IPS-15b (cell line): Measurements from ENCODE around the gene NEIL1.

Experiments used
- H3K27me3 ChIP-seq: one replicate; pipeline ENCODE4 v1.6.1; 2013; ENCODE audit warnings: low read length; ENCODE audit not compliant: control insufficient read depth, insufficient read depth
- H3K36me3 ChIP-seq: one replicate; pipeline ENCODE4 v1.6.1; 2013; ENCODE audit warnings: low read length; ENCODE audit not compliant: control insufficient read depth, insufficient read depth
- H3K4me1 ChIP-seq: one replicate; pipeline ENCODE4 v1.6.1; 2013; ENCODE audit warnings: mild to moderate bottlenecking, low read length; ENCODE audit not compliant: control insufficient read depth, insufficient read depth
- H3K4me3 ChIP-seq: one replicate; pipeline ENCODE4 v1.5.1; 2013; ENCODE audit warnings: low read depth, low read length
- H3K9ac ChIP-seq: one replicate; pipeline ENCODE4 v1.6.1; 2013; ENCODE audit warnings: low read depth, mild to moderate bottlenecking, low read length
- H3K9me3 ChIP-seq: one replicate; pipeline ENCODE4 v1.6.1; 2013; ENCODE audit warnings: mild to moderate bottlenecking, low read length; ENCODE audit not compliant: control insufficient read depth, insufficient read depth

NEIL1 gene

GRCh38 chr15:75360391-75360790, 13.6 kb downstream of the NEIL1 start:
- no peaks in the 10 kb centered on the region for H3K4me1 ChIP-seq
- H3K27me3 ChIP-seq = no peaks in the 10 kb centered on the region
- H3K9me3 ChIP-seq = no peaks in the 10 kb centered on the region
- H3K36me3 ChIP-seq = peaks cover 53% of the 10 kb centered on the region
- no peak overlapping the region for H3K4me3 ChIP-seq
- no peak overlapping the region for H3K9ac ChIP-seq

- Histone ChIP-seq H3K27me3 (no peaks in the 10 kb centered on the region), H3K9ac (no peak overlapping the region), H3K36me3 (peaks cover 54% of the 10 kb centered on the region), H3K9me3 (no peaks in the 10 kb centered on the region), H3K4me1 (no peaks in the 10 kb centered on the region), H3K4me3 (no peak overlapping the region)
These were observed 14.0 kb downstream of the NEIL1 start for GRCh38 chr15:75360856-75361255.

- no peak overlapping the region for H3K9ac ChIP-seq
- peaks cover 57% of the 10 kb centered on the region for H3K36me3 ChIP-seq
- H3K4me1 ChIP-seq = no peaks in the 10 kb centered on the region
- no peaks in the 10 kb centered on the region for H3K9me3 ChIP-seq
- H3K4me3 ChIP-seq = no peak overlapping the region
- H3K27me3 ChIP-seq = no peaks in the 10 kb centered on the region
These were observed 14.6 kb downstream of the NEIL1 start for GRCh38 chr15:75361361-75361988.

GRCh38 chr15:75361989-75362641, 15.3 kb downstream of the NEIL1 start:
- H3K36me3 ChIP-seq = peaks cover 51% of the 10 kb centered on the region
- H3K9ac ChIP-seq = no peak overlapping the region
- no peaks in the 10 kb centered on the region for H3K4me1 ChIP-seq
- no peak overlapping the region for H3K4me3 ChIP-seq
- H3K27me3 ChIP-seq = no peaks in the 10 kb centered on the region
- H3K9me3 ChIP-seq = no peaks in the 10 kb centered on the region

GRCh38 chr15:75362642-75363249, 15.9 kb downstream of the NEIL1 start:
- peaks cover 51% of the 10 kb centered on the region for H3K36me3 ChIP-seq

GRCh38 chr15:75363786-75364185, 16.9 kb downstream of the NEIL1 start:
- no peaks in the 10 kb centered on the region for H3K9me3 ChIP-seq
- no peak overlapping the region for H3K4me3 ChIP-seq
- H3K36me3 ChIP-seq = peaks cover 45% of the 10 kb centered on the region
- no peaks in the 10 kb centered on the region for H3K27me3 ChIP-seq
- peaks cover 5% of the 10 kb centered on the region for H3K4me1 ChIP-seq
- no peak overlapping the region for H3K9ac ChIP-seq

More at GRCh38 chr15:75362642-75363249, 15.9 kb downstream of the NEIL1 start:
- Histone ChIP-seq H3K9me3 (no peaks in the 10 kb centered on the region), H3K27me3 (no peaks in the 10 kb centered on the region), H3K4me3 (no peak overlapping the region), H3K4me1 (peaks cover 5% of the 10 kb centered on the region), H3K9ac (no peak overlapping the region)

- H3K9me3 ChIP-seq = no peaks in the 10 kb centered on the region
- no peak overlapping the region for H3K4me3 ChIP-seq
- H3K27me3 ChIP-seq = no peaks in the 10 kb centered on the region
- no peak overlapping the region for H3K9ac ChIP-seq
- H3K36me3 ChIP-seq = peaks cover 37% of the 10 kb centered on the region
- peaks cover 9% of the 10 kb centered on the region for H3K4me1 ChIP-seq
These were observed 18.0 kb downstream of the NEIL1 start for GRCh38 chr15:75364881-75365280.

GRCh38 chr15:75366163-75366562, 19.3 kb downstream of the NEIL1 start:
- H3K4me3 ChIP-seq = no peak overlapping the region
- H3K9me3 ChIP-seq = no peaks in the 10 kb centered on the region
- no peaks in the 10 kb centered on the region for H3K27me3 ChIP-seq
- H3K9ac ChIP-seq = no peak overlapping the region
- H3K36me3 ChIP-seq = peaks cover 29% of the 10 kb centered on the region
- H3K4me1 ChIP-seq = peaks cover 9% of the 10 kb centered on the region

- no peaks in the 10 kb centered on the region for H3K9me3 ChIP-seq
- H3K27me3 ChIP-seq = no peaks in the 10 kb centered on the region
- H3K9ac ChIP-seq = no peak overlapping the region
- H3K36me3 ChIP-seq = peaks cover 27% of the 10 kb centered on the region
- no peak overlapping the region for H3K4me3 ChIP-seq
- peaks cover 9% of the 10 kb centered on the region for H3K4me1 ChIP-seq
These were observed 20.2 kb downstream of the NEIL1 start for GRCh38 chr15:75367006-75367405.

GRCh38 chr15:75367406-75367912, 20.6 kb downstream of the NEIL1 start:
- H3K36me3 ChIP-seq = peaks cover 23% of the 10 kb centered on the region
- H3K9me3 ChIP-seq = no peaks in the 10 kb centered on the region
- no peak overlapping the region for H3K9ac ChIP-seq
- no peaks in the 10 kb centered on the region for H3K27me3 ChIP-seq
- peaks cover 9% of the 10 kb centered on the region for H3K4me1 ChIP-seq
- peak overlapping the region; percentile 87 for H3K4me3 ChIP-seq

- Histone ChIP-seq H3K9ac (peak within 1 kb of the TSS; percentile 92), H3K27me3 (no peaks in the 10 kb centered on the region), H3K4me3 (peak within 1 kb of the TSS; percentile 87), H3K9me3 (no peaks in the 10 kb centered on the region), H3K36me3 (peaks cover 19% of the 10 kb centered on the region), H3K4me1 (peaks cover 9% of the 10 kb centered on the region)
These were observed 21.3 kb downstream of the NEIL1 start, which contains the start of gene MAN2C1 for GRCh38 chr15:75367913-75368688. MAN2C1 (minus strand) TSS chr15:75368607; CDS start chr15:75368583, 24 bp downstream.
